Fibroblast of pulmonary artery (primary cell): ENCODE measurements around the gene MS4A13.
"Not testable (repeated sequence)": the region's sequence is repeated elsewhere in the genome, so short reads cannot be mapped to it uniquely, and the experiment has no call there.

ENCODE experiments used
- DNase-seq: peaks from one replicate; pipeline ENCODE4 v3.0.0-alpha.2; 2010; ENCODE audit warnings: low read depth
- H3K4me3 ChIP-seq: replicated peaks from 2 replicates; pipeline ENCODE4 v1.5.1; 2011; ENCODE audit warnings: low read depth, mild to moderate bottlenecking, control low read depth, low read length, moderate library complexity
- TF ChIP-seq, protein P1 (sequence below): IDR thresholded peaks from 2 replicates; pipeline ENCODE4 v1.5.1; 2011; ENCODE audit warnings: mild to moderate bottlenecking, control low read depth, low read length, inconsistent platforms; ENCODE audit errors: missing control alignments

Gene MS4A13

DNA sequence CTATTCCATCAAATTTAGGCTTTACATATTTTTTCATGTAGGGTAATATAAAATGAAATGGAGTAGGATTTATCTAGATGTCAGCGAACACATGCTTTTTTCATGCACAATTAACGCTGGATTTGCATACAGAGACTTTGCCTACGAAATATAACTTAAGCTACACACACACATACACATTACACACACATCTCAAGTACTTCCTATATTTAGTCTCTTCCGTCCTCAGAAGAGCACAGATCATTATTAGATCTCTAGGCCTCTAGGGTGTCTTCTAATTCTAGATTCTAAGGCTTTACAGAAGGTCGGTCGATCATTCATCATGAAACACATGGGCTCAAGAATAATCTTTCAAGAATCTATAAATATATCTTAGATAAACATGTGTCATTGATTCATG is 3.8 kb upstream of the MS4A13 start:
- no peak overlapping the region for H3K4me3 ChIP-seq
- no peak for DNase-seq
- TF ChIP-seq, protein P1, sequence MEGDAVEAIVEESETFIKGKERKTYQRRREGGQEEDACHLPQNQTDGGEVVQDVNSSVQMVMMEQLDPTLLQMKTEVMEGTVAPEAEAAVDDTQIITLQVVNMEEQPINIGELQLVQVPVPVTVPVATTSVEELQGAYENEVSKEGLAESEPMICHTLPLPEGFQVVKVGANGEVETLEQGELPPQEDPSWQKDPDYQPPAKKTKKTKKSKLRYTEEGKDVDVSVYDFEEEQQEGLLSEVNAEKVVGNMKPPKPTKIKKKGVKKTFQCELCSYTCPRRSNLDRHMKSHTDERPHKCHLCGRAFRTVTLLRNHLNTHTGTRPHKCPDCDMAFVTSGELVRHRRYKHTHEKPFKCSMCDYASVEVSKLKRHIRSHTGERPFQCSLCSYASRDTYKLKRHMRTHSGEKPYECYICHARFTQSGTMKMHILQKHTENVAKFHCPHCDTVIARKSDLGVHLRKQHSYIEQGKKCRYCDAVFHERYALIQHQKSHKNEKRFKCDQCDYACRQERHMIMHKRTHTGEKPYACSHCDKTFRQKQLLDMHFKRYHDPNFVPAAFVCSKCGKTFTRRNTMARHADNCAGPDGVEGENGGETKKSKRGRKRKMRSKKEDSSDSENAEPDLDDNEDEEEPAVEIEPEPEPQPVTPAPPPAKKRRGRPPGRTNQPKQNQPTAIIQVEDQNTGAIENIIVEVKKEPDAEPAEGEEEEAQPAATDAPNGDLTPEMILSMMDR = no peak

- TF ChIP-seq, protein P1 = no peak
- no peak for DNase-seq
- H3K4me3 ChIP-seq = no peak overlapping the region
These were observed 2.5 kb upstream of the MS4A13 start for GRCh38 chr11:60512651-60513225.

DNA sequence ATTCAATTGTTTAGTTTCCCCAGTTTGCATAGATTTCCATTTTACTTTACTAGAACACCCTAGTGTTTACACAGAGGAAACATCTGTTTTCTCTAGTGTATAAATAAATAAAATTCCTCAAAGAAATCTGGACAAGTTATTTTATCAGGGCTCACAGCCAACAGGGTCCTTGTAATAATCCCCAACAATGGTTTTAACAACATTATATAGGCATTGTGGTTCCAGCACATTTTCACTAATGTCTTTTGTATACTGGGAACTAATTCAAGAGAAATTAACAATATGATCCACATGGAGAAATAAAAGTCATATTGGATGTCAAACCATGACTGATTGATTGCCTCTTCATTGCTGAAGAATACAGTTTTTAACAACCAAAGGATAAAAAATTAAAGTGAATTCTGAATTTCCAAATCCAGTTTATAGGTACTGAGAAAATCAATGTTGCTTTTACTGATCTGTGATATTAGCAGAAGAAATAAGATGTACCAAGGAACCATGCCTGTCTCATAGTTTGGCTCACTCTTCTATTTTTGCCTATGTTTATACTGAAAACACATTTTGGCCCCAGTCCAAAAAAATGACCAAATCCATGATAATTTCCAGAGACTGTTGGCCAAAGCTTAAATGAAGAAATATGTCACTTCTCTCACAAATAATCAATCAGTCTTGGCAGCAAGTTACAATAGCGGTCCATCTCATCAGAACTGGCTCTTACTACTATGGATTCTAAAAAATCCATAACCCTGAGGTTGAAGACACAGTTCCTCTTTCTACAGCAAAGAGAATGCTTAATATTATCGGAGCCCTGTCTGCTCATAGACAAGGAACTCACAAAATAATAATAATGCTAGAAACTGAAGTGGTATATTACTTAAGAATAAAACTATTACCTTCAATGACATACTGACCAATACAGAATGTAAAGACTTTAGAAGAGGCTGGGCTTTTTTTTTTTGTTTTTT is 1.4 kb upstream of the MS4A13 start:
- TF ChIP-seq, protein P1 = no peak
- no peak overlapping the region for H3K4me3 ChIP-seq
- no peak for DNase-seq

DNA sequence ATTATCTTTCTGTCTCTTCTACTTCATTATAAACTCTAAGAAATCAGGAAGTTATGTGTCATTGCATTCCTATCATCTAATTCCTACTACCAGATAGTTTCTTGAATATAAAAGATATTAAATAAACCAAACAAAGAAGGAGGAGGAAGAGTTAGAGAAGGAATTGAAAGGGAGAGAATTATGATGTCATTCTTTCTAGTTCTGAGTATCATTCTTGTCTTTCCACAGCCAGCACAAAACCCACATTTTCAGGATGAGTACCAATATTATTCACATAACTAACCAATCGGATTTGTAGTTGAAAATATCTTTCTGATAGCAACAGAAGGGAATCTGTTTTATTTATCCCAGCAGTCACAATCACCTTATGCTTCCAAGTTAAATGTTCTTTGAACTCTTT is 13.3 kb downstream of the MS4A13 start:
- DNase-seq = no peak
- TF ChIP-seq, protein P1 = no peak
- H3K4me3 ChIP-seq = no peak overlapping the region

DNA sequence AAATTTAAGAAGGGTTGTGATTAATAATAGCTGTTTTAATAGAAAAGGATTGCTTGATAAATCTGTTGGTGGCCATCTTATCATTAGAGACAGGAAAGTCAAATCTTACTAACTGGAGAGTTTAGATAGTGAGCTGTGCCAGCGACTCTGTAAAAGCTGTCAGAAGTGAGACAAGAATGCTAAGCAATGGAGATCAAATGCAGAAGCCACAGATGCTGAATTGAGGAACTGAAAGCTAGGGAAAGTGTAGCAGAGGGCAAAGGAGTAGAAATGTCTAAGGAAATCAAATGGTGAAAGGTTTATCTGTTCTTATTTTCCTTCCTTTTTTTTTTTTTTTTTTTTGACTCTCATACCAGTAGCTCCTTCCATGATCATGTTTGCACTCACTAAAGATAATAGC is 13.7 kb downstream of the MS4A13 start:
- no peak for DNase-seq
- TF ChIP-seq, protein P1 = no peak
- no peak overlapping the region for H3K4me3 ChIP-seq

- no peak overlapping the region for H3K4me3 ChIP-seq
- TF ChIP-seq, protein P1 = no peak
- no peak for DNase-seq
These were observed 15.4 kb downstream of the MS4A13 start for GRCh38 chr11:60530454-60531100.

DNA sequence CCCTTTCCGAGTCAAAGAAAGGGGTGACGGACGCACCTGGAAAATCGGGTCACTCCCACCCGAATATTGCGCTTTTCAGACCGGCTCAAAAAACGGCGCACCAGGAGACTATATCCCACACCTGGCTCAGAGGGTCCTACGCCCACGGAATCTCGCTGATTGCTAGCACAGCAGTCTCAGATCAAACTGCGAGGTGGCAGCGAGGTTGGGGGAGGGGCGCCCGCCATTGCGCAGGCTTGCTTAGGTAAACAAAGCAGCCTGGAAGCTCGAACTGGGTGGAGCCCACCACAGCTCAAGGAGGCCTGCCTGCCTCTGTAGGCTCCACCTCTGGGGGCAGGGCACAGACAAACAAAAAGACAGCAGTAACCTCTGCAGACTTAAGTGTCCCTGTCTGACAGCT is 17.2 kb downstream of the MS4A13 start:
- H3K4me3 ChIP-seq, DNase-seq: not testable (repeated sequence)

GRCh38 chr11:60538627-60539026 is 23.4 kb downstream of the MS4A13 start:
- not testable (repeated sequence) for DNase-seq, H3K4me3 ChIP-seq
